KOPT-K1 (cell line): Measurements from ENCODE around the gene LLGL1.

Experiments used
- H3K27ac ChIP-seq: fragments of 200-600 bp; sonication (generic); 2 replicates; pipeline ENCODE4 v1.5.1; 2016; ENCODE audit warnings: antibody characterized with exemption, mild to moderate bottlenecking, low read depth, low read length; ENCODE audit not compliant: poor library complexity, severe bottlenecking
- H3K36me3 ChIP-seq: fragments of 200-600 bp; sonication (generic); 2 replicates; pipeline ENCODE4 v1.5.1; 2017; ENCODE audit warnings: antibody characterized with exemption, mild to moderate bottlenecking, low read length, moderate library complexity; ENCODE audit not compliant: insufficient read depth
- H3K9me3 ChIP-seq: fragments of 200-600 bp; sonication (generic); 2 replicates; pipeline ENCODE4 v1.5.1; 2017; ENCODE audit warnings: antibody characterized with exemption, low read length, mild to moderate bottlenecking; ENCODE audit not compliant: insufficient read depth, poor library complexity, severe bottlenecking

LLGL1 gene

DNA sequence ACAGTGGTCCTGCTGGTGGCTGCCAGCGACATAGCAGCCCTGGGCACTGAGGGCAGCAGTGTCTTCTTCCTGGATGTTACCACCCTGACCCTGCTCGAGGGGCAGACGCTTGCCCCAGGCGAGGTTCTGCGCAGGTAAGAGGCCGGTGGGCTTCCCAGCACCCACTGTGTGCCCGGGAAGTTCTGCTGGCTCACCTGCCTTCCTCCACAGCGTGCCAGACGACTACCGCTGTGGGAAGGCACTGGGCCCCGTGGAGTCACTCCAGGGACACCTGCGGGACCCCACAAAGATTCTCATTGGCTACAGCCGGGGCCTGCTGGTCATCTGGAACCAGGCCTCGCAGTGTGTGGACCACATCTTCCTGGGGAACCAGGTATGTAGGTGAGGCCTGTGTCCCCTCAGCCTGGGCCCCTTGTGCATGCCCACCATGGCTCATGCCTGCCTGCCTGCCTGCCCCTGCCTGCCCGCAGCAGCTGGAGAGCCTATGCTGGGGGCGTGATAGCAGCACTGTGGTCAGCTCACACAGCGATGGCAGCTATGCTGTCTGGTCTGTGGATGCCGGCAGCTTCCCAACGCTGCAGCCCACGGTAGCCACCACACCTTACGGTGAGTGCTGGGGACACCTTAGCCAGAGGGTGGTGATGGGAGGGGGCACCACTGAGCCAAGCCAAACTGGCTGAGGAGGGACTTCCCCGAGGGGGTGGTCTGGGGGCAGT is 8.5 kb downstream of the LLGL1 start:
- no peaks in the 10 kb centered on the region for H3K9me3 ChIP-seq
- peaks cover 41% of the 10 kb centered on the region for H3K36me3 ChIP-seq
- H3K27ac ChIP-seq: no peak overlapping the region

DNA sequence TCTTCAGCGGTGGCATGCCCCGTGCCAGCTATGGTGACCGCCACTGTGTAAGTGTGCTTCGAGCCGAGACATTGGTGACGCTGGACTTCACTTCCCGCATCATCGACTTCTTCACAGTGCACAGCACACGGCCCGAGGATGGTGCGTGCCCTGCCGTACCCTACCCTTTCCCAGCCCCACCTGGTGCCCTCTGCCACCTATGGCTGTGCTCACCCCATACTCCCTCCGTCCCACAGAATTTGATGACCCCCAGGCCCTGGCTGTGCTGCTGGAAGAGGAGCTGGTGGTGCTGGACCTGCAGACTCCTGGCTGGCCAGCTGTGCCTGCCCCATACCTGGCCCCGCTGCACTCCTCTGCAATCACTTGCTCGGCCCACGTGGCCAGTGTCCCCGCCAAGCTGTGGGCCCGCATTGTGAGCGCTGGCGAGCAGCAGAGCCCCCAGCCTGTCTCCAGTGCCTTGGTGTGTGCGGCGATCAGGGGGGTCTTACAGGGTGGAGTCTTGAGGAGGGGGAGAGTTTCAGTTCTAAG is 9.5 kb downstream of the LLGL1 start:
- Histone ChIP-seq H3K9me3 (no peaks in the 10 kb centered on the region), H3K27ac (no peak overlapping the region), H3K36me3 (peaks cover 41% of the 10 kb centered on the region)

DNA sequence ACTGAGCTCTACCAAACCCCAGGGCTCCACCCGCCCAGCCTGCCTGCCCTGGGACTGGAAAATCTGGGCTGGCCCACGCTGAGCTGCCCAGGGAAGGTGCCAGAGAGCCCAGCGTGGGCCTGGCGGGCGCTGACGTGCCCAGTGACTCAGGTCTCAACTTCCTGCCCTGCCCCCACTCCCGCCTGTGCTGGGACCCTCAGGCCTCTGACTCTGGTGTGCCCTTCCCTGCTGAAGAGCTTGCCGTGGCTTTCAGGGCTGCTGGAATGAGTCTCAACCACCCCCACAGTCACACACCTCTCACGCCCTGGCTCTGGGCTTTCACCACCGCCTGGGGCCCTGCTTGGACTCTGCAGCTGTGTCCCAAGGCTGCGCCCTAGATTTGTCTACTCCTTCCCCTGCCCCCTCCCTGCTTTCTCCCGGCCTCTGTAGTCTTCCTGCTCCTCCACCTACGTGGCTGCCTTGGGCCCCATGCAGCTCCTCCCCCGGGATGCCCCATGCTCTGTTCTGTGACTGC is 10.4 kb downstream of the LLGL1 start:
- peaks cover 41% of the 10 kb centered on the region for H3K36me3 ChIP-seq
- no peak overlapping the region for H3K27ac ChIP-seq
- H3K9me3 ChIP-seq: no peaks in the 10 kb centered on the region

DNA sequence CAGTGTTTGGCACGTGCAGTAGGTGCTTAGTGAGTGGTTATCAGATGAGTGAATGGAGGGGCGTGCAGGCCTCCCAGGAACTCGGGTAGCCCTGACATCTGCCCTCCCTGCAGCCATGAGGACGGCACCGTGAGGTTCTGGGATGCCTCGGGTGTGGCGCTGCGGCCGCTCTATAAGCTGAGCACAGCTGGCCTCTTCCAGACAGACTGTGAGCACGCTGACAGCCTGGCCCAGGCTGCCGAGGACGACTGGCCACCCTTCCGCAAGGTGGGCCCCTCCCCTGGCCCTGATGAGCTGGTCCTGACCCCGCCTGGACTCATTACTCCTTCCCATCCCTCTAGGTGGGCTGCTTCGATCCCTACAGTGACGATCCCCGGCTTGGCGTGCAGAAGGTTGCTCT is 11.1 kb downstream of the LLGL1 start:
- no peak overlapping the region for H3K27ac ChIP-seq
- H3K9me3 ChIP-seq: no peaks in the 10 kb centered on the region
- H3K36me3 ChIP-seq: peaks cover 45% of the 10 kb centered on the region

DNA sequence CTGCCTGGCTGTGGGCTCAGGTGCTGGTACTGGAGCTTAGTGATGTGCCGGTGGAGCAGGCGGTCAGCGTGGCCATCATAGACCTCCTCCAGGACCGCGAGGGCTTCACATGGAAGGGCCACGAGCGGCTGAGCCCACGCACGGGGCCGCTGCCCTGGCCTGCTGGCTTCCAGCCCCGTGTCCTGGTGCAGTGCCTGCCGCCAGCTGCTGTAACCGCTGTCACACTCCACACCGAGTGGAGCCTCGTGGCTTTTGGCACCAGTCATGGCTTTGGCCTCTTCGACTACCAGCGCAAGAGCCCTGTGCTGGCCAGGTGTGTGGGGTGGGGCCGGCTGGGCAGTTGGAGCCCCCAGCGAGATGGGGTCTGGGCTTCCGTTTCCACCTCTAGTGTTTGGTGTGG is 12.0 kb downstream of the LLGL1 start:
- no peak overlapping the region for H3K27ac ChIP-seq
- H3K9me3 ChIP-seq: no peaks in the 10 kb centered on the region
- H3K36me3 ChIP-seq: peaks cover 54% of the 10 kb centered on the region

DNA sequence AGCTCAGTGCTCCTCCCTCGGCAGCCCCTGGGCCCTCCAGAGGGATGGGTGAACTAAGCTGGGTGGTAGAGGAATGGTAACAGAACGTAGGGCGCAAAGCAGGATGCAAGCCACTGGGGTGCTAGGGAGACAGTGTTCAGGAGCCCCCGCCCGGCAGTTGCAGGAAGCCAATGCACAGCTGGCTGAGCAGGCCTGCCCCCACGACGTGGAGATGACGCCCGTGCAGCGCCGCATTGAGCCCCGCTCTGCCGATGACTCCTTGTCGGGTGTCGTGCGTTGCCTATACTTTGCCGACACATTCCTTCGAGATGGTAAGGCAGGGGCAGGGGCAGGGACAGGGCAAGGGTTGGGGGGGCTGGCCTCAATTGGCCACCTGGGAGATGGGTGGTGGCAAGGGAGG is 12.9 kb downstream of the LLGL1 start:
- H3K9me3 ChIP-seq: no peaks in the 10 kb centered on the region
- peaks cover 56% of the 10 kb centered on the region for H3K36me3 ChIP-seq
- no peak overlapping the region for H3K27ac ChIP-seq

DNA sequence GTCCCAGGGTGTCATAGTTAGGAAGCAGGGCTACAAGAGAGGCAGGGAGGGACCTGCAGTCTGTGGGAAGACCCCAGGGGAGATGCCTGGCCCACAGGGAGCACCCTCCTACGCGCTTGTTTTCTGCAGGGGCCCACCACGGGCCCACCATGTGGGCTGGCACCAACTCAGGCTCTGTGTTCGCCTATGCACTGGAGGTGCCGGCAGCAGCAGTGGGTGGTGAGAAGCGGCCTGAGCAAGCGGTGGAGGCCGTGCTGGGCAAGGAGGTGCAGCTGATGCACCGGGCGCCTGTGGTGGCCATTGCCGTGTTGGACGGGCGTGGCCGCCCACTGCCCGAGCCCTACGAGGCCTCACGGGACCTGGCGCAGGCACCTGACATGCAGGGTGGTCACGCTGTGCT is 15.0 kb downstream of the LLGL1 start:
- Histone ChIP-seq H3K27ac (no peak overlapping the region), H3K36me3 (peaks cover 51% of the 10 kb centered on the region), H3K9me3 (no peaks in the 10 kb centered on the region)

DNA sequence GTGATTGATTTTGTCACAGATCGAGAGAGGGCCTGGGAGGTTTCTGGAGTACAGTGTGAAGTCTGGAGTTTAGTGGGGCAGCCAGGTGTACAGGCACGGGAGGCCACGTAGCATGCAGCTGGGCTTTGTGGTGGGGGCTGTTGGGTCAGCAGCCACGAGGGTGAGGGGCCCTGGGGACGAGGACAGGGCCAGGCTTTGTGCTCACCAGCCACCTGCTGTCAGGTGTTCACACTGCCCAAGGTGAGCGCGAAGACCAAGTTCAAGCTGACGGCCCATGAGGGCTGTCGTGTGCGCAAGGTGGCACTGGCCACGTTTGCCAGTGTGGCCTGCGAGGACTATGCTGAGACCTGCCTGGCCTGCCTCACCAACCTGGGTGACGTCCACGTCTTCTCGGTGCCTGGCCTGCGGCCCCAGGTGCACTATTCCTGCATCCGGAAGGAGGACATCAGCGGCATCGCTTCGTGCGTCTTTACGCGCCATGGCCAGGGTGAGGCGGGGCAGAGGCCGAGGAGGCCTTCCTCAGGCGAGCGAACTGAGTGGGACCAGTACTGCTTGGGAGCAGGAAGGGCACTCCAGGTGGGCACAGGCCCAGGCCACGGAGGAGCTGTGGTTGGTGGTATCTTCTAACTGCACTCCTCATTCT is 15.9 kb downstream of the LLGL1 start:
- peaks cover 51% of the 10 kb centered on the region for H3K36me3 ChIP-seq
- H3K27ac ChIP-seq: no peak overlapping the region
- H3K9me3 ChIP-seq: no peaks in the 10 kb centered on the region

DNA sequence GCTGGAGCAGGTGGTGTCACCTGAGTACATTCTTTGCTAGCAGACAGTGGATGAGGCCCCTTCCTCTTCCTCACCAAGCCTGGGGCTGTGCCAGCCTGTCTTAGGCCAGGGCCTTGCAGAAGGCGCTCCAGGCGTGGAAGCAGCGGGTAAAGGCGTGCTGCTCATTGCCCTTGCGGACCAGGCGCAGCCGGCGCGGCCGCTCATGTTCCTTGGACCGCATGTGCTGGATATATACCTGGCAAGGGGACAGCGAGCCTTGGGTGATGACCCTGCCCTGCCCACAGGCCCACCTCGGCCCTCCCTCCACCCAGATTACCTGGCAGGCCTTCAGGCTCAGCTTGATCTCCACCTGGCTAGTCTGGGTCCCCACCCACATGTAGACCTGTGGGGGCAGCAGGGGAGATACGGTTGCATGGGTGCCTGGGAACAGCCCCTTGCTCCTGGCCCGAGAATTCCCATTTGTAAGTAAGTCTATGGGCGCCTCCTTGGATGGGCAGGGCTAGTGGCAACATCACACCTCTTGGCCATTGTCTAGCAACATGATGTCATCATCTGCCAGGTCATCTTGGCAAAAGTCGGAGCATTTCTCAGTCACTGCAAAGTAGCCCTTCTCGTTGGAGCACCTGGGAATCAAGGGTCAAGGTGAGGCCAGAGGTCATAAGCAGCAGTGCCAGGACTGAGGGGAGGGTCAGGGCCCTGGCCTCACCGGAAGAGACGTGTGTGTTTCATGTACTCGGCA is 19.8 kb downstream of the LLGL1 start:
- Histone ChIP-seq H3K27ac (no peak overlapping the region), H3K9me3 (no peaks in the 10 kb centered on the region), H3K36me3 (peaks cover 73% of the 10 kb centered on the region)

DNA sequence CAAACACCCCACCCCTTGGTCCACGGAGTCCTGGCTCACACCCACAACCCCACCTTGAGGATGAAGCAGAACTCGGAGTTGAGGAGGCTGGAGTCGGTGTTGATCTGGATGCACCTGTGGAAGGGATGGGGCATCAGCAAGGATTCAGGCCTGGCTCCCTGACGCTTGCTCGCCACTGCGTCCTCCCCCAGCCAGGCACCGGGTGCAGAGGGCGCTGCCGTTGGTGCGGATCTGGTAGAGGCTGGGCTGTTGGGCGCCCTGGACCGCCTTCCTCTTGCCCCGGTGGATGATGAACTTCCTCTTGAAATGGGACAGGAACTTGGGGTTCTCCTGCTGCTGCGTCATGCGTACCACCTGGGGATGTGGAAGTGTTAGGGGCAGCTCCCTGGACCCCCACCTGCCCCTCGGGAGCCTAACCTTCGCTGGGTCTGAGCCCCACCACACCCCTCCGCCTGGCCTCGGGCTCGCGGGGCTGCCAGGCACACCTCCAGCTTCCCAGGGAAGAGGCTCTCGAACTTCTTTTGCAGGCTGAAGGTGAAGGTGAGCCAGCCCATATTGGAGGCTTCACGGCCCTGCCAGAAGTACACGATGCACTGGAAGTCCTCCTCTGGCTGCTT is 20.8 kb downstream of the LLGL1 start:
- H3K36me3 ChIP-seq: peaks cover 83% of the 10 kb centered on the region
- no peak overlapping the region for H3K27ac ChIP-seq
- no peaks in the 10 kb centered on the region for H3K9me3 ChIP-seq

DNA sequence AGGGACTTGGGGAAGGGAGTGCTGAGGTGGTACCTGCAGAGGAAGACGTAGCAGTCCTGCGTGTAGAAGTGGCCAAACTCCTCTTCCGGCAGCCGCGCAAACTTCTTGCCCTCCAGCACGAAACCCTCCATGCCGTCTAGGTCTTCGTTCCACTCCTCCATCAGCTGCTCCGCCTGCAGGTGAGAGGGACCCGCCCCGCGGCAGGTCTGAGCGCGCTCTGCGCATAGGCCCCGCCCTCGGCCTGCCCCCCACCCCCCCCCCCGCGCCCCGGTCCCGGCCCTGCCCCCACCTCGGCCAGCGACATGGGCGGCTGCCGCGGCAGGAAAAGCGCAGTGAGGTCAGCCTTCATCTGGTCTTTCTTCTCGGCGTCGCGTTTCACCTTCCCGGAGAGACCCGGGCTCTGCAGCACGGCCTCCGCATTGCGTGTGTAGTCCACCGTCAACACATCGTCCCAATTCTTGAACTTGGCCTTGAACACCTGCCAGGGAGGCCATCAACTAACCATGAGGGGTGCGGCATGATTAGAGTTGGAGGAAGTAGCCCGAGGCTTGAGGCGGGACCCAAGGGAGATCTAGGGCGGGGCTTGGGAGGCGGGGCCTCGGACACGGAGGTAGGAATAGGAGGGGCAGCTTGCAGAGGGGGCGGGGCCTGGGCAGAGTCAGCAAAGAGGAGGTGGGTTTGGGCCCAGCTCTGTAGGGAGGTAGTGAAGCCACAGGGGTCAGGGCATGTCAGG is 21.6 kb downstream of the LLGL1 start:
- no peaks in the 10 kb centered on the region for H3K9me3 ChIP-seq
- H3K36me3 ChIP-seq: peaks cover 83% of the 10 kb centered on the region
- H3K27ac ChIP-seq: no peak overlapping the region

DNA sequence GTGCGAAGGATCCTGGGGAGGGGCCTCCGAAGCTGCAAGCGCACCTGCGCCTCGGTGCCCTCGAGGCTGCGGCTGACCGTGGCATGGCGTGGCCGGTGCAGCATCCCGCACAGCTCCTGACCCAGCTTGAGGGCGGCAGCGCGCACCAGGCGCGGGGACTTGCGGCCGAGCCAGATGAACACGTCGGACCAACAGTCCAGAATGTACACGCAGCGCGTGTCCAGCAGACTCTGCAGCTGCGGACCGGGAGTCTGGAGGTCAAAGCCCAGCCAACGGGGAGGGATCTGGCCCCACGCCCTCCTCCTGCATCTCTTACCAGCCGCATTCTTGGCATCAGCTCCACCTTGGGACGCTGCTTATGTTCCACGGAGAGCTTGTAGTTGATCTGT is 22.2 kb downstream of the LLGL1 start:
- Histone ChIP-seq H3K27ac (no peak overlapping the region), H3K9me3 (no peaks in the 10 kb centered on the region), H3K36me3 (peaks cover 85% of the 10 kb centered on the region)

DNA sequence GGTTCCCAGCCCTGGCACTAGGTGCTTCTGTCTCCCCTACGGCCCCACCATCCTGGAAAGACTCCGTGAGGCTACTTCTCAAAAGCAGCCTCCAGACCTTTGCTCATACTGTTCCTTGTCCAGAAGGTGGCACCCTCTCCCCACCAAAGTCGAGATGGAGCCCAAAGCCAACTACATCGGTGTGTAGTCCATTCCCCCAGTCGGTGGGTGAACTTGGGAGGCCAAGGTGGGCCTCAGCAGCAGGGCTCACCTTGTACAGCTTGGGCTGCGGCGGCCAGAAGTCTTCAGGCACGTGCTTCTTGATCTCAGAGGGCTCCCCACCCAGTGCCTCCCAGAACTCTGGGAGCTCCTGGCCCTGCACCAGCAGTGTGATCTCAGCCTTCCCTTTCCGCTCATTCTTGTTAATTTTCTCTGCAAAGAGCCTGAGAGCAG is 22.9 kb downstream of the LLGL1 start:
- peaks cover 90% of the 10 kb centered on the region for H3K36me3 ChIP-seq
- no peak overlapping the region for H3K27ac ChIP-seq
- H3K9me3 ChIP-seq: no peaks in the 10 kb centered on the region

DNA sequence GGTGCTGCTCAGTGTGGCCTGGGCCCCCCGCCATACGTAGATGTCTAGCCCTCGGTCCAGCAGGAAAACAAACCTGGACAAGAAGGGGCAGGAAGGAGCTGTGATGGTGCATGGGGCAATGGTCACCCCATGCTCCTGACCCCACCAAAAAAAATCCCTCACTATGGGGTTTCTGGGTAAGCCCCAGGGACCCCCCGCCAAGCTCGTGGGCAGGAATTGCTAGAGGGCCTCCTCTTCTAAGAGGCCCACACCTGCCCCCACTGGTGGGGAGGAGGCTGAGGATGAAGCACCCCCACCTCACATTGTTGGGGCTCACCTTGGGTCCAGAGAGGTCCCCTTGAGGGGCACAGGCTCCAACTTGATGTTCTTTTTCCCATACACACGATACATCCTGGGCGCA is 23.4 kb downstream of the LLGL1 start:
- H3K36me3 ChIP-seq: peaks cover 90% of the 10 kb centered on the region

More for the DNA sequence above, 23.4 kb downstream of the LLGL1 start:
- no peak overlapping the region for H3K27ac ChIP-seq
- H3K9me3 ChIP-seq: no peaks in the 10 kb centered on the region
